Adipocyte (in vitro differentiated cells): ENCODE measurements around the gene HOXC10.

Experiments
- DNase-seq: peaks from one replicate; pipeline ENCODE4 v3.0.0-alpha.2; 2015; ENCODE audit warnings: low read depth
- H3K27me3 ChIP-seq: replicated peaks from 2 replicates; pipeline ENCODE4 v1.7.0; 2013; ENCODE audit warnings: mild to moderate bottlenecking, low read length, moderate library complexity; ENCODE audit not compliant: control insufficient read depth, insufficient read depth
- H3K36me3 ChIP-seq: 2 replicates; pipeline ENCODE4 v1.7.0; 2013; ENCODE audit warnings: low read length, mild to moderate bottlenecking, moderate library complexity; ENCODE audit not compliant: control insufficient read depth, insufficient read depth, severe bottlenecking
- H3K4me1 ChIP-seq: 2 replicates; pipeline ENCODE4 v1.7.0; 2013; ENCODE audit warnings: mild to moderate bottlenecking, low read length, moderate library complexity; ENCODE audit not compliant: control insufficient read depth, insufficient read depth
- H3K4me3 ChIP-seq: 2 replicates; pipeline ENCODE4 v1.7.0; 2013; ENCODE audit warnings: mild to moderate bottlenecking, low read length, moderate library complexity
- H3K9ac ChIP-seq: 2 replicates; pipeline ENCODE4 v1.7.0; 2013; ENCODE audit warnings: mild to moderate bottlenecking, low read length, moderate library complexity
- H3K9me3 ChIP-seq: 2 replicates; pipeline ENCODE4 v1.7.0; 2013; ENCODE audit warnings: mild to moderate bottlenecking, low read length, moderate library complexity; ENCODE audit not compliant: control insufficient read depth

Gene HOXC10

GRCh38 chr12:53968214-53969127 is 16.5 kb upstream of the HOXC10 start:
- Histone ChIP-seq H3K9ac (no peak overlapping the region), H3K4me1 (peaks cover 8% of the 10 kb centered on the region), H3K9me3 (no peaks in the 10 kb centered on the region), H3K36me3 (no peaks in the 10 kb centered on the region), H3K27me3 (peaks cover 88% of the 10 kb centered on the region), H3K4me3 (no peak overlapping the region)
- no peak for DNase-seq

DNA sequence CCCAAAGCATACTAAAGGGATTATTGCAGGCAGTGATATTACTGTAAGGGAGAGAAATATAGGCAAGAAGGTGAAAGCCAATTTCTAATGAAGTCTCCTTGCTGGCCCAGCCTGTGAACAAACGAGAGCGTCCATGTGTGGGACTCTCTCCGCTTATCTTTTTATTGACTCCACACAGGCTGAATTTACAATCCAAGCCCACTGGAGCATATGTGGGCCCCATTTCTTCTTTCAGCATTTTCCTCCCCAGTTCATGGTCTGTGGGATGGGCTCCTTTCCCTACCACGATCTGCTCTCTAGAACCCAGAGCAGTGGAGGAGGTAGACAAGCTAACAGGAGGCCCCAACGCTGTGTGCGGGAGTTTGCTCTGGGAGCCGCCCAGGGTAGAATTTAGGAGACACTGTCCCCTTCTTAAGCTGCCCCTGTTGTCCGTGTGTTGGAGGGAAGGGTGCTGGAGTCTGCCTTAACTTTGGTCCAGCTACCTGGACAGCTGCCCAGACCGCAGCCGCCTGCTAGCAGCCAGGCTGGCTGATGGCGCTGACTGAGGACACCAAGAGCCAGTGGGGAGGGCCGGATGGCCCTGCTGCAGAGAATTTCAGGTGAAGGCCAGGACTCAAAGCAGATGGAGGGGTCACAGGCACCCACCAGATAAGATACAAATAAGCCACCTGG is 15.2 kb upstream of the HOXC10 start:
- H3K4me3 ChIP-seq: no peak overlapping the region
- H3K4me1 ChIP-seq: peaks cover 8% of the 10 kb centered on the region
- no peak for DNase-seq
- H3K36me3 ChIP-seq: no peaks in the 10 kb centered on the region
- H3K9ac ChIP-seq: no peak overlapping the region
- peaks cover 76% of the 10 kb centered on the region for H3K27me3 ChIP-seq
- no peaks in the 10 kb centered on the region for H3K9me3 ChIP-seq

DNA sequence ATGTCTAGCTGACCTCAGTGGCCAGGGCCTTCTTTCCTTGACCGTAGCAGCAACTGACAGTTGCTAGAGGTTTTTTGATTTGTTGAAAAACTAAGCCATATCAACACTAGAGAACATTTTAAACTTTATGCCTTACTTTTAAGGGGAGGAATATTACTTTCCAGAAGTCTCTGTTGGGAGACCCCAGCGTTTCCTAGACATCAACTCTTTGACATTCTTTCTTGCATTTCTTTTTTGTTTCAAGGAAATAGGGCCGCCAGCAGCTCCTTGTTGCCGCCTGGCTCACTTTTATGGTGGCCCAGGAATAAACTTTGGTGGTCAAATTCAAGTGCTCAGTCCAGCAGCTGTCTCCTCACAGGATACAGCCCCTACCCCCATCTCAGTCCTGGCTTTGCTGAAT is 14.5 kb upstream of the HOXC10 start:
- Histone ChIP-seq H3K9me3 (no peaks in the 10 kb centered on the region), H3K4me1 (peaks cover 10% of the 10 kb centered on the region), H3K36me3 (no peaks in the 10 kb centered on the region), H3K9ac (no peak overlapping the region), H3K27me3 (peaks cover 69% of the 10 kb centered on the region), H3K4me3 (no peak overlapping the region)
- DNase-seq: no peak

- no peaks in the 10 kb centered on the region for H3K36me3 ChIP-seq
- no peak for DNase-seq
- H3K4me1 ChIP-seq: peaks cover 12% of the 10 kb centered on the region
- no peaks in the 10 kb centered on the region for H3K9me3 ChIP-seq
- no peak overlapping the region for H3K9ac ChIP-seq
- peaks cover 64% of the 10 kb centered on the region for H3K27me3 ChIP-seq
- no peak overlapping the region for H3K4me3 ChIP-seq
Measured at GRCh38 chr12:53971129-53971528, 13.8 kb upstream of the HOXC10 start.

DNA sequence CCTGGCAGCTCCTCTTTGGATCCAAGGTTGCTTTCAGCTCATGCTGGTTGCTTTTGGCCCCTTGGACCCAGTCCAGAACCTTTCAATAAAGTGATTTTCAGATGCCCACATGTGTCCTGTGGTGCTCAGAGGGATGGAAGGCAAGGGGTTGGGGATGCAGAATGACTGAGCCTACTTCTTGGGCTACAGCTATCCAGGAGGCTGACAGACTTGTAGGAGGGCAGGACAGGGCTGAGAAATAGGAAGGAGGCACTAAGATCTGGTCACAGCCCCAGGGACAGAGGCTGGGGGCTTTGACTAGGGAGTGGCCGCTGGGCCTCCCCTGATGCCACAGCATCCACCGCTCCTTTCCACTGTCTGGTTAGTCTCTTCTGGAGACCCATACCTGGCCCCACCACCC is 13.3 kb upstream of the HOXC10 start:
- peaks cover 58% of the 10 kb centered on the region for H3K27me3 ChIP-seq

DNA sequence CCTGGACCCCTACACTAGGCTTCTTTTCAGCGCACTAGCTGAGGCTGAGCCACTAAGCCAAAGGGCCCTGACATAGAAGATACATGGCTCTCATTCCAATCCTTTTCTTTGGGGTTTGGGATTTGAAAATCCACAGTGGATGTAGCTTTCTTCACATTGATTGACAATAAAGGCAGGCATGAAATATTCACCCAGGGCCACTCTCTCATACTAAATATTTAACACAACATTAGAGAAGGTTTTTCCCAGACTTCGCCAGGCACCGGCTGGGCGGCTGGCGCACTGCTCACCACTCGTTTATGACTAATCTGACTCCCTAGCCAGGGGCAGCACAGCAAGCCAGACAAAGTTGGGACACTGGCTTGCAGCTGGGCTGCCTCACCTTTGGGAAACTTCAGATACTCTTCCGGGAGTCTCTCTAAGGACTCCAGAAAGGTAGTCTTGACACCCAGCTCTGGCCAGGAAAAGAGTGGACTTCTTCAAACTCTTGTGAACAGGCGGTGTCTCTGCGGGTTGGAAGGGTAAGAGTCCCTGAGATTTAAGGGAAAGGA is 12.7 kb upstream of the HOXC10 start:
- peaks cover 58% of the 10 kb centered on the region for H3K27me3 ChIP-seq
- DNase-seq: no peak

More for the DNA sequence above, 13.3 kb upstream of the HOXC10 start:
- H3K4me3 ChIP-seq: no peak overlapping the region
- no peak for DNase-seq
- no peak overlapping the region for H3K9ac ChIP-seq
- no peaks in the 10 kb centered on the region for H3K9me3 ChIP-seq
- peaks cover 12% of the 10 kb centered on the region for H3K4me1 ChIP-seq
- no peaks in the 10 kb centered on the region for H3K36me3 ChIP-seq

GRCh38 chr12:53972722-53973235 is 12.2 kb upstream of the HOXC10 start, which contains the start of gene HOXC11:
Gene HOXC11 (plus strand): TSS chr12:53973126. CDS start chr12:53973242, 116 bp downstream.
- no peak for DNase-seq
- Histone ChIP-seq H3K4me3 (peak within 1 kb of the TSS; percentile 86), H3K36me3 (no peaks in the 10 kb centered on the region), H3K9ac (peak within 1 kb of the TSS; percentile 90), H3K27me3 (peaks cover 56% of the 10 kb centered on the region), H3K4me1 (peaks cover 12% of the 10 kb centered on the region), H3K9me3 (no peaks in the 10 kb centered on the region)

More for the DNA sequence above, 12.7 kb upstream of the HOXC10 start:
- H3K4me1 ChIP-seq: peaks cover 12% of the 10 kb centered on the region
- H3K4me3 ChIP-seq: peak overlapping the region; percentile 86
- H3K9ac ChIP-seq: peak overlapping the region; percentile 90
- no peaks in the 10 kb centered on the region for H3K9me3 ChIP-seq
- H3K36me3 ChIP-seq: no peaks in the 10 kb centered on the region

DNA sequence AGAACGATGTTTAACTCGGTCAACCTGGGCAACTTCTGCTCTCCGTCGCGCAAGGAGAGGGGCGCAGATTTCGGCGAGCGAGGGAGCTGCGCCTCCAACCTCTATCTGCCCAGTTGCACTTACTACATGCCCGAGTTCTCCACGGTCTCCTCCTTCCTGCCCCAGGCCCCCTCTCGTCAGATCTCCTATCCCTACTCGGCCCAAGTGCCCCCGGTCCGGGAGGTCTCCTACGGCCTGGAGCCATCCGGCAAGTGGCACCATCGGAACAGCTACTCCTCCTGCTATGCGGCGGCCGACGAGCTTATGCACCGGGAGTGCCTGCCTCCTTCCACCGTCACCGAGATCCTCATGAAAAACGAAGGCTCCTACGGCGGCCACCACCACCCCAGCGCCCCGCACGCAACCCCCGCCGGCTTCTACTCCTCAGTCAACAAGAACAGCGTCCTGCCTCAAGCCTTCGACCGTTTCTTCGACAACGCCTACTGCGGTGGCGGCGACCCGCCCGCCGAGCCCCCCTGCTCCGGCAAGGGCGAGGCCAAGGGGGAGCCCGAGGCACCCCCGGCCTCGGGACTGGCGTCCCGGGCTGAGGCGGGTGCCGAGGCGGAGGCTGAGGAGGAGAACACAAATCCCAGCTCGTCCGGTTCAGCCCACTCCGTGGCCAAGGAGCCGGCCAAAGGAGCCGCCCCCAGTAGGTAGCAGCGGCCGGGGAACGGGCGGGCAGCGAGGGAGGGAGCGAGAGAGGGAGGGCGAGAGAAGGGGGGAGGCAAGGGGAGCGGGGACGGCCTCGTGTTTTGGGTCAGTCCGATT is 11.5 kb upstream of the HOXC10 start:
- no peaks in the 10 kb centered on the region for H3K36me3 ChIP-seq
- H3K27me3 ChIP-seq: peaks cover 49% of the 10 kb centered on the region
- H3K4me3 ChIP-seq: peak overlapping the region; percentile 86

DNA sequence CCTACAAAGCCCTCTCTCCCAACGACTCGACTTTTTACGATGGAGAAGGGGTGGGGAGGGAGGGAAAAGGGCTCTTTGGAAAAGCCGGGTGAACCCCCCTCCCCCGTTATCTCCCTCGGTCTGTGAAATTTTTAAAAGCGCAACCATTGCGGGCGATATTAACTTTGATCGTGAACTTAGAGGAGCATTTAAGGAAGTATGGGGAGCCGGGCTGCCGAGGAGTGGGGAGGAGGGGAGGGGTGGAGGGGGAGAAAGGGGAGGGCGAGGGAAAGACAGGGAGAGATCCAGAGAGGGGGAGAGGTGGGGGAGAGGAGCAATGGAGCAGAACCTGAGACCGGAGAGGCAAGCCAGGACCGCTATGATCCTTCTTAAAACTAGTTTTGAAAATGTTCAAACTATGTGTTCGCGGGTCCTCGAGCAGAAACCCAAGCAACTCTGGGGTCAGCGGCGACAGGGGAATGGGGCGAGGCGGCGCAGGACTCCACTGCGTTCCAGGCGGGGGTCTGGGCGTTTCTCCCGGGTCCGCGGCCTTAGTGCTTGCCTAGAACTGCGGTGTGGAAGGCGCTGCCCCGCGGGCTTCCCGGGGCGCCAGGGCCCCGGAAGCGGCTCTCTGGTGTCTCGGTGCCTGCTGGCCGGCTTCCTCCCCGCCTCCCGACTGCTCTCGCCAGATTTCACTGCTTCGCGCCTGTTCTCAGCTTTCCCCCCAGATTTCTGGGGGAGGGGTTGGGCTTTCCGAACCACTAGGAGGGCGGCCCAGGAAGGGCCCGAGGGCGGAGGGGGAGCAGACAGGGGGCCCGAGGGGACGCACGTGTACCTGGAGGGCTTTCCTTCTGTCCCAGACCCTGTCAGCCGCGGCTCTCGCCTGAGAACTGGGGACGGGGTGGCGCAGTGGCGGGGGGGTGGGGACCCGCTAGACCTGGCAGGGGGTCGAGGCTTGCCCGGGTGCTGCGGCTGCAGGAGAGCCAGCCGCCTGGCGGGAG is 10.6 kb upstream of the HOXC10 start, which contains the start of gene HOTAIR:
Gene HOTAIR, minus strand, starts transcription at position 871 of the 980 bp plus-strand sequence.
- H3K27me3 ChIP-seq: peaks cover 40% of the 10 kb centered on the region
- DNase-seq: no peak
- H3K36me3 ChIP-seq: no peaks in the 10 kb centered on the region
- peaks cover 12% of the 10 kb centered on the region for H3K4me1 ChIP-seq
- no peaks in the 10 kb centered on the region for H3K9me3 ChIP-seq
- H3K4me3 ChIP-seq: peak within 1 kb of the TSS; percentile 86
- peak within 1 kb of the TSS; percentile 90 for H3K9ac ChIP-seq

More for the DNA sequence above, 11.5 kb upstream of the HOXC10 start:
- Histone ChIP-seq H3K9me3 (no peaks in the 10 kb centered on the region), H3K9ac (peak overlapping the region; percentile 90), H3K4me1 (peaks cover 12% of the 10 kb centered on the region)
- DNase-seq: no peak

GRCh38 chr12:53975064-53975471 is 9.9 kb upstream of the HOXC10 start:
- no peak for DNase-seq
- Histone ChIP-seq H3K27me3 (peaks cover 34% of the 10 kb centered on the region), H3K9ac (peak overlapping the region; percentile 90), H3K9me3 (no peaks in the 10 kb centered on the region), H3K4me1 (peaks cover 12% of the 10 kb centered on the region), H3K4me3 (peak overlapping the region; percentile 86), H3K36me3 (no peaks in the 10 kb centered on the region)
